Measurements from ENCODE around the gene CPED1. TPM values are rescaled to one million over a fixed set of nuclear protein-coding genes. Genes with fewer than 3 reads are reported as not detected.

CPED1 gene
- total RNA-seq, 1 donor from 2014 or later = 27.3 TPM

- Histone ChIP-seq H3K4me1 (peaks cover 5% of the 10 kb centered on the region), H3K36me3 (no peaks in the 10 kb centered on the region), H3K9me3 (no peaks in the 10 kb centered on the region), H3K27ac (no peak overlapping the region), H3K4me3 (no peak overlapping the region), H3K27me3 (no peaks in the 10 kb centered on the region)
- no peak for DNase-seq (ENCODE audit: extremely low spot score in 2 of 2)
- intact Hi-C loops (cut with DNase I) = no loop called here
- TF ChIP-seq POLR2AphosphoS5 (IDR thresholded peaks at IDR 0.05; ENCODE audit: insufficient read depth in 1 of 2, low read depth in 1 of 2) (no peak), POLR2A (IDR thresholded peaks at IDR 0.05) (no peak), CTCF (IDR thresholded peaks at IDR 0.05) (no peak)
These were observed 181.0 kb downstream of the CPED1 start for GRCh38 chr7:121169469-121169868.

GRCh38 chr7:121172484-121172883 is 184.0 kb downstream of the CPED1 start:
- no peak overlapping the region for H3K4me3 ChIP-seq
- TF ChIP-seq CTCF (IDR thresholded peaks at IDR 0.05) (no peak), POLR2A (IDR thresholded peaks at IDR 0.05) (no peak), POLR2AphosphoS5 (IDR thresholded peaks at IDR 0.05; ENCODE audit: insufficient read depth in 1 of 2, low read depth in 1 of 2) (no peak)
- DNase-seq (ENCODE audit: extremely low spot score in 2 of 2) = no peak
- no peaks in the 10 kb centered on the region for H3K36me3 ChIP-seq
- no peaks in the 10 kb centered on the region for H3K4me1 ChIP-seq
- no peak overlapping the region for H3K27ac ChIP-seq
- intact Hi-C loops (cut with DNase I) = no loop called here
- no peaks in the 10 kb centered on the region for H3K9me3 ChIP-seq
- H3K27me3 ChIP-seq = no peaks in the 10 kb centered on the region

- H3K27ac ChIP-seq = no peak overlapping the region
- no peak for DNase-seq (ENCODE audit: extremely low spot score in 2 of 2)
- intact Hi-C loops (cut with DNase I) = no loop called here
- no peaks in the 10 kb centered on the region for H3K36me3 ChIP-seq
- H3K27me3 ChIP-seq = no peaks in the 10 kb centered on the region
- H3K4me3 ChIP-seq = no peak overlapping the region
- H3K4me1 ChIP-seq = no peaks in the 10 kb centered on the region
- H3K9me3 ChIP-seq = no peaks in the 10 kb centered on the region
- no peak for TF ChIP-seq POLR2AphosphoS5 (IDR thresholded peaks at IDR 0.05; ENCODE audit: insufficient read depth in 1 of 2, low read depth in 1 of 2)
- TF ChIP-seq POLR2A (IDR thresholded peaks at IDR 0.05) = no peak
These were observed 187.3 kb downstream of the CPED1 start for GRCh38 chr7:121175826-121176225.

- Histone ChIP-seq H3K9me3 (no peaks in the 10 kb centered on the region), H3K36me3 (no peaks in the 10 kb centered on the region), H3K4me1 (no peaks in the 10 kb centered on the region), H3K4me3 (no peak overlapping the region), H3K27ac (no peak overlapping the region), H3K27me3 (no peaks in the 10 kb centered on the region)
- intact Hi-C loops (cut with DNase I) = no loop called here
- no peak for TF ChIP-seq CTCF (IDR thresholded peaks at IDR 0.05)
- DNase-seq (ENCODE audit: extremely low spot score in 2 of 2) = no peak
These were observed 189.9 kb downstream of the CPED1 start for GRCh38 chr7:121178452-121178851.

- no peak overlapping the region for H3K27ac ChIP-seq
- TF ChIP-seq POLR2AphosphoS5 (IDR thresholded peaks at IDR 0.05; ENCODE audit: insufficient read depth in 1 of 2, low read depth in 1 of 2) = no peak
- TF ChIP-seq CTCF (IDR thresholded peaks at IDR 0.05) = no peak
- no peak for TF ChIP-seq POLR2A (IDR thresholded peaks at IDR 0.05)
- H3K4me1 ChIP-seq = no peaks in the 10 kb centered on the region
- H3K9me3 ChIP-seq = no peaks in the 10 kb centered on the region
- H3K36me3 ChIP-seq = no peaks in the 10 kb centered on the region
- no peak for DNase-seq (ENCODE audit: extremely low spot score in 2 of 2)
- intact Hi-C loops (cut with DNase I) = no loop called here
- no peak overlapping the region for H3K4me3 ChIP-seq
- H3K27me3 ChIP-seq = no peaks in the 10 kb centered on the region
These were observed 190.5 kb downstream of the CPED1 start for GRCh38 chr7:121178869-121179497.

Data from vagina (tissue), 2 donors.